UCSD-AML1 (cell line): Measurements from ENCODE around the gene MADCAM1.
"Not testable (repeated sequence)": the region's sequence is repeated elsewhere in the genome, so short reads cannot be mapped to it uniquely, and the experiment has no call there.

ENCODE experiments used
- DNase-seq: peaks from one replicate; lab custom pipeline; 2025; ENCODE audit not compliant: unreplicated experiment; lab: John Stamatoyannopoulos, UW

Gene MADCAM1

GRCh38 chr19:465056-465816 lies 31.1 kb upstream of the MADCAM1 start:
- no peak for DNase-seq

DNA sequence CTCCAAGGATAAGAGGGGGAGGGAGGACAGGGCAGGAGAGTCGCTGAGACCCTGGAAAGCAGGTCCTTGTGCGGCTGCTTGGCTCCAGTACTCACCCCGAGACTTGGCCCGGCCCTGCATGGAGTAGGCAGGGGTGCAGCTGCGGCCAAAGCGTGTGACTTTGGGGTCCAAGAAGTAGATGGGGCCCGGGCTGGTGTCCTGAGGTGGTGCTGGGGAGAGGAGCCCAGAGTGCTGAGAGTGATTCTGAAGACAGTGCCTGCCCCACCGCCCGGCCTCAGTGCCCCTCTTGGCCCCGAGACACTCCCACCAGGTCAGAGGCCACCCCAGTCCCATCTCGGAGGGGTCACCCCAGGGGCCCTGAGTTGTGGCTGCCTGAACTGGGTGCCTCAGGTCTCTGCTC lies 28.7 kb upstream of the MADCAM1 start:
- DNase-seq, result no peak

DNA sequence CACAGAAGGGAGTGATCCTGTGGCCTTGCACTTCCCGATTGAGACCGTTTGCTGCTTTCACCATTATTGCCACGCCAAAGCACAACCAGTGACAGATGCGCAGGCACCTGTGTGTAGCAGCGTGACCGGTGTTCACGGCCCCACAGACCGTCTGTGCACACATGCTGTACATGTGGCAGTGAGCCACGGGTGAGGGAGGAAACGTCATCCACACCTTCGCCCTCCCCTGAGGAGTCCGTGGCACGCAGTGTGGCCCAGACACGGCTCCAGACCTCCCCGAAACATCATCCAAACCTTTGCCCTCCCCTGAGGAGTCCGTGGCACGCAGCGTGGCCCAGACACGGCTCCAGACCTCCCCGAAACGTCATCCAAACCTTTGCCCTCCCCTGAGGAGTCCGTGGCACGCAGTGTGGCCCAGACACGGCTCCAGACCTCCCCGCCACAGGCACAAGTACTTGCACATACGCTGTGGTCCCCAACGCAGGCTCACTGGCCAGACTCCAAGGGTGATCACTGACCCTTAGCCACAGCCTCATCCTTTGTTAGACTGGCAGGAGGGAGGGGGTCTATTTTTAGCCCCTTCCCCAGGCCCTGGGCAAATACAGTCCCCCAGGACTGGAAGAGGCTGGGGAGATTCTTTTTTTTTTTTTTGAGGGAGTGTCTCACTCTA lies 27.6 kb upstream of the MADCAM1 start:
- no peak for DNase-seq

DNA sequence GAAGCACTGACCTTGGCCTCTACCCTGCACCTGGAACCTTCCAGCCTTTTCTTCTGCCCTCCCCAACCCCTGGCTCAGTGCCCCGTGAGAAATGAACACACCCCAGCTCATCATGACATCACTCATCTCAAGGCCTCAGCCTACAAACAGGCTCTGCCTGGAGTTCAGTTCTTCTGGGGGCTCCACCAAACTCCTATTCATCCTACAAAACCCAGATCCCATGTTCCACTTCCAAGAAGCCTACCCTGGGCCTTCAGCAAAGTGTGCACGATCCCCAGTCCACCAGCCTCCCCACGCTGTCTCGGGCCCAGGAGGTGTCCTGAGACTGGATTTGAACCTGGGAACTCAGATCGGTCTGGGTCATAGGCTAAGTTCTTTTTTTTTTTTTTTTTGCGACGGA lies 26.5 kb upstream of the MADCAM1 start:
- no peak for DNase-seq

DNA sequence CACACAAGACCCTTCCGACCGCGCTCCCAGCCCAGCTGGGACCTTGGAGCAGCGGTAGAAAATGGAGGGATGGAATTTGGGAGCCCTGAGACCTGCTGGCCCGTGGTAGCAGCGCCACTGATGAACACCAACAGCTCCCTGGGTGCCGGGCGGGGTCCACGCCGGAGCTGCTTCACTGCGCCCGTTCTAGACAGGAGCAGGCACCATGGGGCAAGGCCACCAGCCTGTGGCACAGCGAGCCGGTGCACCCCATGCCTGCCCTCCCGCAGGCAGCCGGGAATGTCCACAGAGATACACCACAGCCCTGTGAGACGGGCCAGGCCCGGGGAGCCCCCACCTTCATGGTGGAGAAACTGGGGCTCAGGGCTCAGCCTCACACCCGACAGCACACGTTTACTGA lies 25.6 kb upstream of the MADCAM1 start:
- no peak for DNase-seq

DNA sequence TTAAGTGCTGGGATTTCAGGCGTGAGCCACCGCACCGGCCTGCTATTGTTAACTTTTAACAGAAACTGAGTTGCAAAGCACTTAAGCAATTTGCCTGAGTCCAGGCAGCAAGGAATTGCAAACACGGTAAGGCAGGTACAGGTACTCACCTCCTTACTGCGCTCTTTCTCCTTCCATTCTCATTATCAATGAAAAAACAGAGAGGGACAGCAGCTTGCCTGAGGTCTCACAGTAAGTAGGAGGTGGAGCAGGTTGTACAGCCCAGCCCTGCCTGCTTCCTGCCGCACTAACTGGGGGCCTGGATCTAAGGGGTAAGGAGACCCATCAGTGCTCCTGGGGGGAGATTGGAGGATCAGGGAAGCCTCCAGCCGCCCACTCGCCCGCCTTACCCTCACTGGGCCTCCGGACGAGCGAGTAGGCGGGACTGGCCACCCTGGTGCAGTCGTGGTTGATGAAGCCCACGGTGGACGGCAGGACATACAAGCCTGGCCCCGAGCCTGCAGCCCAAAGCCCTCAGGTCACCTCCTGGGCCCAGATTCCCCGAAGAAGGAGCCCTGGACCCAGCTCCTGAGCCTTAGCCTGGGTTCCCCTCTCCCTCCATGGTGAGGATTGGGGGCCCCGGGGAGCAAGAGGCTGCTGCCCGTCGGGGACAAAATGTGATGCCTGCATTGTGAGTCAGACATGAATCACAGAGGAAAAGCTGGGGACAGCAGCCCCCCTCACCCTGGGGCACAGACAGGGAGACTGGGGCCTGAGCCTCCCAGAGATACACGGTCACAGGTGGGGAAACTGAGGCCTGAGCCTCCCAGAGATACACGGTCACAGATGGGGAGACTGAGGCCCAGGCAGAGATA lies 24.1 kb upstream of the MADCAM1 start:
- no peak for DNase-seq

GRCh38 chr19:474126-475078 lies 21.9 kb upstream of the MADCAM1 start:
- DNase-seq, result no peak

GRCh38 chr19:475360-475759 lies 20.9 kb upstream of the MADCAM1 start:
- no peak for DNase-seq

GRCh38 chr19:478236-478903 lies 17.9 kb upstream of the MADCAM1 start:
- DNase-seq, result no peak

GRCh38 chr19:478976-479375 lies 17.3 kb upstream of the MADCAM1 start:
- DNase-seq, result no peak

DNA sequence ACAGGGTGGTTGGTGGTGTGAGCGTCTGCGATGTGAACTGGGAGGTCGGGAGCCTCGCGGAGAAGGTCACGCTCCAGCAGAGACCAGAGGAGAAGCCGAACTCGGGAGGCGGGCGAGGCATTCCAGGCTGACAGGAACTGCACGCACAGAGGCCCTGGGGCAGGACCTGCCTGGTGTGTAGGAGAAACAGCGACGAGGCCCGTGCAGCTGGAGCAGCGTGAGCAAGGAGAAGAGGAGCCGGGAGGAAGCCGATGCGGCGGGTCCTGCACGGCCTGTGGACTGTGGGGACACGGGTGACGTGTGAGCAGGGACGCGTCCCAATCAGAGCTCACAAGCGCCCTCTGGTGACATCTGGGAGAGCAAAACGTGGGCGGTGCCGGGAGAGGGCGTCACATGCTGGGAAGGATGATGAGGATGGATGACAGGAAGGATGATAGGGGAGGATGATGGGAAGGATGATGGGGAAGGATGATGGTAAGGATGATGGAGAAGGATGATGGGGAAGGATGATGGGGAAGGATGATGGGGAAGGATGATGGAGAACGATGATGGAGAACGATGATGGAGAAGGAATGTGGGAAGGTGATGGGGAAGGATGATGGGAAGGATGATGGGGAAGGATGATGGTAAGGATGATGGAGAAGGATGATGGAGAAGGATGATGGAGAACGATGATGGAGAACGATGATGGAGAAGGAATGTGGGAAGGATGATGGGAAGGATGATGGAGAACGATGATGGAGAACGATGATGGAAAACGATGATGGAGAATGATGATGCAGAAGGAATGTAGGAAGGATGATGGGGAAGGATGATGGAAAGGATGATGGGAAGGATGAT lies 16.1 kb upstream of the MADCAM1 start:
- DNase-seq, result peak; percentile 78

GRCh38 chr19:481100-481499 lies 15.2 kb upstream of the MADCAM1 start:
- DNase-seq, result not testable (repeated sequence)

GRCh38 chr19:482186-483041 lies 13.9 kb upstream of the MADCAM1 start:
- DNase-seq, result peak; percentile 21

DNA sequence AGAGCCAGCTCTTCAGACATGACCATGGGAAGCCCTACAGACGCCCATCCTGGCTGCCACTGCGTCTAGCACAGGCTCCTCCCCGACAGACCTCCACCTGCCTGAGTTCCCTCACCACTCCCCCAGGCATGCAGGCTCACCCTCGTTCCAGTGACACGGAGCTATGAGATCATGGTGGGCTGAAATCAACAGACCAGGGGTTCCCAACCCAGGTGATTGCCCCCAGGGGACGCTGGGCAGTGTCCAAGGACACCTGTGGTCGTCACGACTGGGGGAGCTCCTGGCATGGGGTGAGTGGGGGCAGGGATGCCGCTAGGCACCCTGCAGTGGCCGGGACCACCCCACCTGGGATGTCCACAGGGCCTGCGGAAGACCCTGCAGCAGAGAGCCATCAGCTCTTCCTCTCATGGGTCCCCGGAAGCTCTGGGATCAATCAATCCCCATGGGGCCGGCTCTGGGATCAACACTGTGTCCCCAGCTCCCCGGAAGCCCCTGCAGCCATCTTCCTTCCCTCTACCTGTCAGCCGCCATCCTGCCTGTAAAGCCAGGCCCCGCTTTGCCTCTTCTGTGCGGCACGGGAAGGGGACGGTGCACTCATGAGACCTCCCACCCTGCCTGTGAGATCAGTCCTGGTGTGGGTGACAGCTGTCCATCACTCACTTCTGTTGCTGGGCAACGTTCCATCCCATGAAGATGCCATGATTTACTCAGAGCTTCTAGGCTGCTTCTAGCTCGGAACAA lies 12.8 kb upstream of the MADCAM1 start:
- no peak for DNase-seq

DNA sequence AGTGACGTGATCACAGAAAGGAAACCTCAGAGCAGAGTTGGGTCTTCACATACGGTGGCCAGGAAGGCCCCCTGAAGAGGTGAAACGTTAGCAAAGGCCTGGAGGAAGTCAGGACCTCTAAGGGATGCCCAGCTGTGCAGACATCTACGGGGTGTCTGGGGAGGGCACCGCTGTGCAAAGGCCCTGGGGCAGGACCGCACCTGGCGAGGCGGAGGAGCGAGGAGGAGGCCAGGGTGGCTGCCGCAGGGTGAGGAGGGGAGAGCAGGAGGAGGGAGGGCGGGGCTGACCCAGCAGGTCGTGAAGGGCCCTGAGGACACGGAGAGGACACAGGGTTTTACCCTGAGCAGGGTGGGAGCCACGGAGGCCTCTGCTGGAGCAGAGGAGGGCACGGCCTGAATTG lies 11.8 kb upstream of the MADCAM1 start:
- no peak for DNase-seq

GRCh38 chr19:485077-485476 lies 11.2 kb upstream of the MADCAM1 start:
- no peak for DNase-seq

DNA sequence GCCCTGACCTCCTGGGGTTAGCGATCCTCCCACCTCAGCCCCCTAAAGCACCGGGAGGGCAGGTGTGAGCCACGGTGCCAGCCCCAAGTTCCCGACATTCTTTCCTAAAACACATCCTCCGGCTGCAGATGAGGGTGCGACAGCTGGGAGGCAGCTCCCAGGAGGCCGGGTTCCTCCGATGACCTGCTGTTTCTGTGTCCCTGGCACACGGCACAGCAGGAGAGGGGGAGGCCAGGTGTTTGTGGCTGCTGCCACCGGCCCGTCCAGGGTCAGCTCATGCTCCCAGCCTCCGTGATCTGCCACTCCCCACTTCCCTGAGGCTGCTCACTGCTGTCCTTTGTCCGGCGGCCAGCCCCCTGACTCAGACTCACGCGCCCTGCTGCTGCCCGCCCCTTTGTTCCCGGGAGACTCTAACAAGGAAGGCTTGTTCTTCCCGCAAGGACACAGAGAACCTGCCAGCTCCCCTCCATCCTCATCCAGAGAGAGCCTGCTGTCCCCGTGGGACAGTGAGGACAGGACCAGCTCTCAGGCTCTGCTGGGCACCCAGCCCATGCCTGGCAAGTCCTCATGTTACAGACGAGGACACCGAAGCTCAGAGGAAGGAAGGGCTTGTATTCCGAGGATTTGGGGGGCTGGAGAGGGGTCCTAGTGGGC lies 10.6 kb upstream of the MADCAM1 start:
- DNase-seq, result no peak
